HepG2 (cell line): ENCODE results near the gene PDLIM4. TPM values are rescaled to one million over a fixed set of nuclear protein-coding genes. Genes with fewer than 3 reads are reported as not detected.

Source experiments
- ATAC-seq: fragments of 200-7000 bp; cut with Tn5 transposase; 3 replicates; pipeline ENCODE4 v1.9.1; 2020; ENCODE audit warnings: mild to moderate bottlenecking, moderate library complexity
- BruUV-seq: library from RNA; stranded (reverse); fragments of 400-500 nt; replicated peaks from 2 replicates; lab custom pipeline; 2021; lab: Mats Ljungman, UMichigan
- CTCF ChIA-PET: fragments of 300-600 bp; formaldehyde crosslinking; extraction: SDS; loops from one replicate; lab custom pipeline; 2021; ENCODE audit warnings: low total read pairs, inconsistent platforms, low intra/inter-chr PET ratio; lab: Yijun Ruan, JAX
- POLR2A ChIA-PET: fragments of 350-600 bp; sonication (Branson Sonifier 250); formaldehyde crosslinking; loops from one replicate; lab custom pipeline; 2020; ENCODE audit warnings: antibody characterized with exemption, inconsistent platforms; lab: Yijun Ruan, JAX
- DNase-seq: peaks from one replicate; pipeline ENCODE4 v3.0.0-alpha.2; 2015; ENCODE audit warnings: low spot score
- FAIRE-seq: peaks from 3 replicates; lab custom pipeline; 2011; peaks lifted over from hg19 to GRCh38; lab: Jason Lieb, UNC
- H2AFZ ChIP-seq: one replicate; pipeline ENCODE4 v1.6.1; 2011; ENCODE audit warnings: low read length, inconsistent platforms
- H3K27ac ChIP-seq: fragments of 300-600 bp; 3 replicates; pipeline ENCODE4 v1.8.0; 2011; ENCODE audit warnings: mixed run types, mild to moderate bottlenecking, mixed read lengths, low read length, inconsistent platforms; ENCODE audit not compliant: insufficient read depth; ENCODE audit errors: extremely low read length
- H3K27me3 ChIP-seq, 2 experiments: fragments of 200-600 bp in 1 of 2; 2 replicates in 1 of 2; 3 replicates in 1 of 2; pipeline versions ENCODE4 v1.6.0 to v1.8.0; 2011; ENCODE audit warnings: low read length in 2 of 2, mild to moderate bottlenecking in 2 of 2, moderate library complexity in 2 of 2, inconsistent platforms in 1 of 2; ENCODE audit not compliant: insufficient read depth in 2 of 2, control insufficient read depth in 1 of 2
- H3K36me3 ChIP-seq, 2 experiments: fragments of 200-600 bp in 1 of 2; replicated peaks in 1 of 2; 2 replicates in 1 of 2; 3 replicates in 1 of 2; pipeline versions ENCODE4 v1.5.1 to v1.8.0; 2011; ENCODE audit warnings: low read length in 2 of 2, inconsistent platforms in 1 of 2; ENCODE audit not compliant: insufficient read depth in 2 of 2, control insufficient read depth in 1 of 2
- H3K4me1 ChIP-seq: 2 replicates; pipeline ENCODE4 v1.5.1; 2012; ENCODE audit warnings: low read length, inconsistent platforms; ENCODE audit not compliant: insufficient read depth
- H3K4me2 ChIP-seq: 2 replicates; pipeline ENCODE4 v1.6.0; 2011; ENCODE audit warnings: low read depth, low read length, inconsistent platforms
- H3K4me3 ChIP-seq, 3 experiments: fragments of 200-600 bp in 1 of 3; sonication (generic), shearing (Covaris generic) in 1 of 3; replicated peaks in 1 of 3; 2 replicates each; pipeline ENCODE4 v1.5.1; 2011 to 2016; ENCODE audit warnings: low read length in 3 of 3, inconsistent platforms in 2 of 3, low read depth in 2 of 3, mild to moderate bottlenecking in 2 of 3, control low read depth in 1 of 3, mixed read lengths in 1 of 3; ENCODE audit not compliant: insufficient read depth in 1 of 3
- H3K79me2 ChIP-seq: one replicate; pipeline ENCODE4 v1.6.1; 2011; ENCODE audit warnings: low read length, inconsistent platforms; ENCODE audit not compliant: insufficient read depth
- H3K9ac ChIP-seq: 2 replicates; pipeline ENCODE4 v1.6.0; 2011; ENCODE audit warnings: mild to moderate bottlenecking, low read depth, low read length, inconsistent platforms; ENCODE audit not compliant: insufficient read depth
- H3K9me3 ChIP-seq: 2 replicates; pipeline ENCODE4 v1.5.1; 2012; ENCODE audit warnings: mild to moderate bottlenecking, low read length
- H4K20me1 ChIP-seq: 2 replicates; pipeline ENCODE4 v1.6.0; 2011; ENCODE audit warnings: inconsistent platforms, mild to moderate bottlenecking, low read length, moderate library complexity; ENCODE audit not compliant: insufficient read depth
- FOXA1 ChIP-seq, 2 experiments: fragments of 450-650 bp in 1 of 2; sonication (generic) in 1 of 2; formaldehyde crosslinking in 1 of 2; IDR thresholded peaks; 2 replicates each; pipeline versions ENCODE4 v1.4.0 to v1.6.1; 2016 to 2020; ENCODE audit warnings: missing genetic modification reagents in 1 of 2
- HOXA5 ChIP-seq: sonication (generic); formaldehyde crosslinking; IDR thresholded peaks from 2 replicates; pipeline ENCODE4 v1.4.0; 2020; ENCODE audit warnings: missing genetic modification reagents
- ISX ChIP-seq: sonication (generic); formaldehyde crosslinking; conservative IDR thresholded peaks from 2 replicates; pipeline ENCODE4 v1.5.0; 2020; ENCODE audit warnings: missing genetic modification reagents
- KDM2A ChIP-seq: sonication (generic); formaldehyde crosslinking; IDR thresholded peaks from 2 replicates; pipeline ENCODE4 v1.4.0; 2020; ENCODE audit warnings: low read depth, missing genetic modification reagents, borderline replicate concordance
- KLF12 ChIP-seq: sonication (generic); formaldehyde crosslinking; IDR thresholded peaks from 2 replicates; pipeline ENCODE4 v1.4.0; 2020; ENCODE audit warnings: missing genetic modification reagents, borderline replicate concordance
- PCBP2 ChIP-seq: fragments of 200-400 bp; formaldehyde crosslinking; optimal IDR thresholded peaks from 2 replicates; pipeline ENCODE3; 2018; ENCODE audit warnings: low read length, low read depth; ENCODE audit not compliant: poor library complexity, severe bottlenecking
- RARA ChIP-seq: IDR thresholded peaks from 2 replicates; pipeline ENCODE4 v1.6.1; 2016; ENCODE audit warnings: missing genetic modification reagents, missing compliant biosample characterization
- TCF7L2 ChIP-seq: IDR thresholded peaks from 2 replicates; pipeline ENCODE4 v1.6.1; 2011; ENCODE audit warnings: mild to moderate bottlenecking, low read depth, low read length, moderate library complexity
- ZNF589 ChIP-seq: sonication (generic); formaldehyde crosslinking; conservative IDR thresholded peaks from 2 replicates; pipeline ENCODE4 v1.8.0; 2022; ENCODE audit warnings: mild to moderate bottlenecking, moderate library complexity, missing genetic modification reagents
- ZNF629 ChIP-seq: sonication (generic); formaldehyde crosslinking; conservative IDR thresholded peaks from 2 replicates; pipeline ENCODE4 v1.5.0; 2020; ENCODE audit warnings: missing genetic modification reagents
- WGBS: methylation state at CpG from one replicate; pipeline ENCODE4 v1.1.6; 2017; ENCODE audit warnings: low lambda C conversion rate; 5-methylcytosine and 5-hydroxymethylcytosine counted together
- in situ Hi-C: cut with HindIII; loops from 2 replicates; pipeline ENCODE4 v1.10.0; 2017; ENCODE audit warnings: low pct_unique_long_range_greater_than_20kb; ENCODE audit not compliant: extremely low pct_ligation_motif_present
- intact Hi-C: fragments of 100-400 bp; cut with micrococcal nuclease; formaldehyde crosslinking; loops from one replicate; pipeline ENCODE4 v1.10.0; 2022; ENCODE audit not compliant: unreplicated experiment
- polyA plus RNA-seq, 8 experiments: library from polyadenylated mRNA; depleted of rRNA in 3 of 8; stranded (reverse) in 7 of 8; unstranded in 1 of 8; fragments of >200 nt; fragmentation: Illumina TruSeq in 4 of 8; extraction: Trizol in 4 of 8; gene quantifications; 2 replicates each; pipeline versions ENCODE4 v1.2.1 to v1.2.3, GENCODE V29; 2011 to 2016; ENCODE audit warnings: low read depth in 4 of 8, missing spikeins in 1 of 8, mixed read lengths in 1 of 8; ENCODE audit not compliant: insufficient read depth in 1 of 8
- total RNA-seq, 5 experiments: library from RNA; depleted of rRNA; stranded (reverse); fragments of >200 nt; fragmentation: Illumina TruSeq; extraction: Trizol; gene quantifications; 2 replicates each; pipeline ENCODE4 v1.2.3, GENCODE V29; 2016; ENCODE audit warnings: low read depth in 1 of 5
- TF ChIP-seq, protein P1 (sequence below): sonication (generic); formaldehyde crosslinking; conservative IDR thresholded peaks from 2 replicates; pipeline ENCODE4 v1.4.0; 2020; ENCODE audit warnings: missing genetic modification reagents
- TF ChIP-seq, protein P2 (sequence below): sonication (generic); formaldehyde crosslinking; IDR thresholded peaks from 2 replicates; pipeline ENCODE4 v1.4.0; 2020; ENCODE audit warnings: mild to moderate bottlenecking, missing genetic modification reagents
- TF ChIP-seq, protein P3 (sequence below): IDR thresholded peaks from 2 replicates; pipeline ENCODE4 v1.6.1; 2016; ENCODE audit warnings: mild to moderate bottlenecking
- TF ChIP-seq, protein P4 (sequence below): sonication (generic); formaldehyde crosslinking; IDR thresholded peaks from 2 replicates; pipeline ENCODE4 v1.9.0; 2021; ENCODE audit warnings: missing genetic modification reagents, borderline replicate concordance

The PDLIM4 gene
- total and polyA plus RNA-seq, 2 of the 13 experiments (the other 11 are each of a cell fraction or from before 2014, with no cell fraction given): 1.1 to 2.3 TPM

DNA sequence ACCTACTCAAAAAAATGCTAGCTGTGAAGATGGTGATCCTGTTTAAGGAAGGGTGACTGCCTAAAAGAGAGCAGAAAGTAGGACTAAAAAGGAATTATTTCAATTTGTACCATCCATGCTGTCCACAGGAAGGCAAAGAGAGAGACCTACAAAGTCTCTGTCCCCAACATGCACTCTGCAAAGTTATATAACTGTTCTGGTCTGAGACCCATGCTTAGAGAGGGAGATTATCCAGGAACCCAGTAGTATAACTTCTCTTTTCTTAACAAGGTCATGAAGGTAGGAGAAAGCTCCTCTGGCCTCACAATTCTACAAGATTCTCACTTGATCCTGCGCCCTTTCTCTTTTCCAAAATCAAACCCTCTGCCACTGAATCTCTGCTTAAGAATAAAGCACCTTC lies 62.5 kb downstream of the PDLIM4 start:
- H3K79me2 ChIP-seq: no peaks in the 10 kb centered on the region
- no peaks in the 10 kb centered on the region for H3K27me3 ChIP-seq
- in situ Hi-C loops: no loop called here
- H3K9me3 ChIP-seq: no peaks in the 10 kb centered on the region
- H2AFZ ChIP-seq: no peak overlapping the region
- ChIA-PET POLR2A (interaction anchor here (1.4 to 1.6 kb wide), 2 partner anchors 26 to 49 kb away, joined by 3 to 5 read pairs; partner anchors contain the start of genes SLC22A4 and SLC22A5), CTCF (no interaction called here)
- BruUV-seq: no TSS peak
- intact Hi-C loops: no loop called here
- H3K27ac ChIP-seq: no peak overlapping the region
- H4K20me1 ChIP-seq: no peaks in the 10 kb centered on the region
- H3K36me3 ChIP-seq: no peaks in the 10 kb centered on the region
- WGBS: 84% methylated on average over 1 of the region's 1 CpG
- peaks cover 25% of the 10 kb centered on the region for H3K4me1 ChIP-seq
- ATAC-seq (no peak), FAIRE-seq (no peak), DNase-seq (no peak)
- H3K9ac ChIP-seq: no peak overlapping the region
- no peak for TF ChIP-seq FOXA1 (IDR thresholded peaks at IDR 0.05)
- TF ChIP-seq FOXA1 (CRISPR knock-in tag; IDR thresholded peaks at IDR 0.05): no peak
- TF ChIP-seq, protein P1, sequence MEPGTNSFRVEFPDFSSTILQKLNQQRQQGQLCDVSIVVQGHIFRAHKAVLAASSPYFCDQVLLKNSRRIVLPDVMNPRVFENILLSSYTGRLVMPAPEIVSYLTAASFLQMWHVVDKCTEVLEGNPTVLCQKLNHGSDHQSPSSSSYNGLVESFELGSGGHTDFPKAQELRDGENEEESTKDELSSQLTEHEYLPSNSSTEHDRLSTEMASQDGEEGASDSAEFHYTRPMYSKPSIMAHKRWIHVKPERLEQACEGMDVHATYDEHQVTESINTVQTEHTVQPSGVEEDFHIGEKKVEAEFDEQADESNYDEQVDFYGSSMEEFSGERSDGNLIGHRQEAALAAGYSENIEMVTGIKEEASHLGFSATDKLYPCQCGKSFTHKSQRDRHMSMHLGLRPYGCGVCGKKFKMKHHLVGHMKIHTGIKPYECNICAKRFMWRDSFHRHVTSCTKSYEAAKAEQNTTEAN (CRISPR knock-in tag): no peak
- TF ChIP-seq RARA: no peak
- TF ChIP-seq KDM2A (CRISPR knock-in tag): no peak
- TF ChIP-seq PCBP2: no peak
- TF ChIP-seq ZNF589: no peak
- TF ChIP-seq, protein P2, sequence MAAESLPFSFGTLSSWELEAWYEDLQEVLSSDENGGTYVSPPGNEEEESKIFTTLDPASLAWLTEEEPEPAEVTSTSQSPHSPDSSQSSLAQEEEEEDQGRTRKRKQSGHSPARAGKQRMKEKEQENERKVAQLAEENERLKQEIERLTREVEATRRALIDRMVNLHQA (CRISPR knock-in tag): no peak
- no peak for TF ChIP-seq TCF7L2
- TF ChIP-seq HOXA5 (CRISPR knock-in tag): no peak
- TF ChIP-seq KLF12 (CRISPR knock-in tag): no peak
- TF ChIP-seq, protein P3, sequence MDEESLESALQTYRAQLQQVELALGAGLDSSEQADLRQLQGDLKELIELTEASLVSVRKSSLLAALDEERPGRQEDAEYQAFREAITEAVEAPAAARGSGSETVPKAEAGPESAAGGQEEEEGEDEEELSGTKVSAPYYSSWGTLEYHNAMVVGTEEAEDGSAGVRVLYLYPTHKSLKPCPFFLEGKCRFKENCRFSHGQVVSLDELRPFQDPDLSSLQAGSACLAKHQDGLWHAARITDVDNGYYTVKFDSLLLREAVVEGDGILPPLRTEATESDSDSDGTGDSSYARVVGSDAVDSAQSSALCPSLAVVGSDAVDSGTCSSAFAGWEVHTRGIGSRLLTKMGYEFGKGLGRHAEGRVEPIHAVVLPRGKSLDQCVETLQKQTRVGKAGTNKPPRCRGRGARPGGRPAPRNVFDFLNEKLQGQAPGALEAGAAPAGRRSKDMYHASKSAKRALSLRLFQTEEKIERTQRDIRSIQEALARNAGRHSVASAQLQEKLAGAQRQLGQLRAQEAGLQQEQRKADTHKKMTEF (CRISPR knock-in tag): no peak
- TF ChIP-seq, protein P4, sequence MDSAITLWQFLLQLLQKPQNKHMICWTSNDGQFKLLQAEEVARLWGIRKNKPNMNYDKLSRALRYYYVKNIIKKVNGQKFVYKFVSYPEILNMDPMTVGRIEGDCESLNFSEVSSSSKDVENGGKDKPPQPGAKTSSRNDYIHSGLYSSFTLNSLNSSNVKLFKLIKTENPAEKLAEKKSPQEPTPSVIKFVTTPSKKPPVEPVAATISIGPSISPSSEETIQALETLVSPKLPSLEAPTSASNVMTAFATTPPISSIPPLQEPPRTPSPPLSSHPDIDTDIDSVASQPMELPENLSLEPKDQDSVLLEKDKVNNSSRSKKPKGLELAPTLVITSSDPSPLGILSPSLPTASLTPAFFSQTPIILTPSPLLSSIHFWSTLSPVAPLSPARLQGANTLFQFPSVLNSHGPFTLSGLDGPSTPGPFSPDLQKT (CRISPR knock-in tag): no peak
- no peak for TF ChIP-seq ZNF629
- no peak for TF ChIP-seq ISX (CRISPR knock-in tag)
- H3K4me3 ChIP-seq: no peak overlapping the region
- no peak overlapping the region for H3K4me2 ChIP-seq
